HepG2 (cell line): Measurements from ENCODE around the gene RREB1. TPM values are rescaled to one million over a fixed set of nuclear protein-coding genes. Genes with fewer than 3 reads are reported as not detected.

ENCODE experiments used
- CBX2 ChIP-seq, 2 experiments: fragments of 200-600 bp in 1 of 2; sonication (generic); formaldehyde crosslinking in 1 of 2; IDR thresholded peaks; 2 replicates each; pipeline versions ENCODE4 v1.7.0 to v1.8.1; 2018 to 2022; ENCODE audit warnings: low read depth in 2 of 2, low read length in 1 of 2, mild to moderate bottlenecking in 1 of 2, missing genetic modification reagents in 1 of 2
- PHF5A ChIP-seq: IDR thresholded peaks from one replicate; pipeline ENCODE4 v1.6.1; 2018; ENCODE audit warnings: low read depth, missing genetic modification reagents; ENCODE audit not compliant: unreplicated experiment
- SALL2 ChIP-seq: sonication (generic); formaldehyde crosslinking; IDR thresholded peaks from 2 replicates; pipeline ENCODE4 v1.8.1; 2023; ENCODE audit warnings: mild to moderate bottlenecking, missing genetic modification reagents, inconsistent platforms
- ZFYVE20 ChIP-seq: sonication (generic); formaldehyde crosslinking; IDR thresholded peaks from 2 replicates; pipeline ENCODE4 v1.8.0; 2023; ENCODE audit warnings: low read depth, mild to moderate bottlenecking, moderate library complexity, missing genetic modification reagents, borderline replicate concordance
- ZNF180 ChIP-seq: sonication (generic); formaldehyde crosslinking; IDR thresholded peaks from 2 replicates; pipeline ENCODE4 v1.4.0; 2020; ENCODE audit warnings: low read depth, missing genetic modification reagents, borderline replicate concordance
- ZNF20 ChIP-seq: sonication (generic); formaldehyde crosslinking; IDR thresholded peaks from 2 replicates; pipeline ENCODE4 v1.4.0; 2020; ENCODE audit warnings: mild to moderate bottlenecking, moderate library complexity, missing genetic modification reagents
- ZNF230 ChIP-seq: sonication (generic); formaldehyde crosslinking; IDR thresholded peaks from 2 replicates; pipeline ENCODE4 v1.4.0; 2020; ENCODE audit warnings: mild to moderate bottlenecking, missing genetic modification reagents
- ZNF333 ChIP-seq: sonication (generic); formaldehyde crosslinking; IDR thresholded peaks from 2 replicates; pipeline ENCODE4 v1.4.0; 2020; ENCODE audit warnings: mild to moderate bottlenecking, missing genetic modification reagents, borderline replicate concordance
- ZNF451 ChIP-seq: sonication (generic); formaldehyde crosslinking; IDR thresholded peaks from 2 replicates; pipeline ENCODE4 v1.5.0; 2020; ENCODE audit warnings: mild to moderate bottlenecking, missing genetic modification reagents
- ZNF563 ChIP-seq: sonication (generic); formaldehyde crosslinking; IDR thresholded peaks from 2 replicates; pipeline ENCODE4 v1.8.0; 2022; ENCODE audit warnings: mild to moderate bottlenecking, moderate library complexity, missing genetic modification reagents
- ZSCAN20 ChIP-seq: sonication (generic); formaldehyde crosslinking; IDR thresholded peaks from 2 replicates; pipeline ENCODE4 v1.4.0; 2020; ENCODE audit warnings: missing genetic modification reagents, mild to moderate bottlenecking, borderline replicate concordance
- ZSCAN21 ChIP-seq: sonication (generic); formaldehyde crosslinking; IDR thresholded peaks from 2 replicates; pipeline ENCODE4 v1.8.0; 2022; ENCODE audit warnings: mild to moderate bottlenecking, missing genetic modification reagents, moderate library complexity, borderline replicate concordance
- polyA plus RNA-seq, 8 experiments: library from polyadenylated mRNA; depleted of rRNA in 3 of 8; stranded (reverse) in 7 of 8; unstranded in 1 of 8; fragments of >200 nt; fragmentation: Illumina TruSeq in 4 of 8; extraction: Trizol in 4 of 8; gene quantifications; 2 replicates each; pipeline versions ENCODE4 v1.2.1 to v1.2.3, GENCODE V29; 2011 to 2016; ENCODE audit warnings: low read depth in 4 of 8, missing spikeins in 1 of 8, mixed read lengths in 1 of 8; ENCODE audit not compliant: insufficient read depth in 1 of 8
- total RNA-seq, 5 experiments: library from RNA; depleted of rRNA; stranded (reverse); fragments of >200 nt; fragmentation: Illumina TruSeq; extraction: Trizol; gene quantifications; 2 replicates each; pipeline ENCODE4 v1.2.3, GENCODE V29; 2016; ENCODE audit warnings: low read depth in 1 of 5
- TF ChIP-seq, protein P1 (sequence below): sonication (generic); formaldehyde crosslinking; IDR thresholded peaks from 2 replicates; pipeline ENCODE4 v1.8.0; 2022; ENCODE audit warnings: low read depth, missing genetic modification reagents
- TF ChIP-seq, protein P2 (sequence below): sonication (generic); formaldehyde crosslinking; IDR thresholded peaks from 2 replicates; pipeline ENCODE4 v1.5.1; 2020; ENCODE audit warnings: missing genetic modification reagents, mild to moderate bottlenecking, borderline replicate concordance
- TF ChIP-seq, protein P3 (sequence below): sonication (generic); formaldehyde crosslinking; IDR thresholded peaks from 2 replicates; pipeline ENCODE4 v1.5.1; 2020; ENCODE audit warnings: mild to moderate bottlenecking, missing genetic modification reagents, borderline replicate concordance
- TF ChIP-seq, protein P4 (sequence below): sonication (generic); formaldehyde crosslinking; IDR thresholded peaks from 2 replicates; pipeline ENCODE4 v1.5.0; 2020; ENCODE audit warnings: mild to moderate bottlenecking, missing genetic modification reagents

RREB1 gene
- total and polyA plus RNA-seq, 2 of the 13 experiments (the other 11 are each of a cell fraction or from before 2014, with no cell fraction given) = 6.1 to 23.2 TPM

DNA sequence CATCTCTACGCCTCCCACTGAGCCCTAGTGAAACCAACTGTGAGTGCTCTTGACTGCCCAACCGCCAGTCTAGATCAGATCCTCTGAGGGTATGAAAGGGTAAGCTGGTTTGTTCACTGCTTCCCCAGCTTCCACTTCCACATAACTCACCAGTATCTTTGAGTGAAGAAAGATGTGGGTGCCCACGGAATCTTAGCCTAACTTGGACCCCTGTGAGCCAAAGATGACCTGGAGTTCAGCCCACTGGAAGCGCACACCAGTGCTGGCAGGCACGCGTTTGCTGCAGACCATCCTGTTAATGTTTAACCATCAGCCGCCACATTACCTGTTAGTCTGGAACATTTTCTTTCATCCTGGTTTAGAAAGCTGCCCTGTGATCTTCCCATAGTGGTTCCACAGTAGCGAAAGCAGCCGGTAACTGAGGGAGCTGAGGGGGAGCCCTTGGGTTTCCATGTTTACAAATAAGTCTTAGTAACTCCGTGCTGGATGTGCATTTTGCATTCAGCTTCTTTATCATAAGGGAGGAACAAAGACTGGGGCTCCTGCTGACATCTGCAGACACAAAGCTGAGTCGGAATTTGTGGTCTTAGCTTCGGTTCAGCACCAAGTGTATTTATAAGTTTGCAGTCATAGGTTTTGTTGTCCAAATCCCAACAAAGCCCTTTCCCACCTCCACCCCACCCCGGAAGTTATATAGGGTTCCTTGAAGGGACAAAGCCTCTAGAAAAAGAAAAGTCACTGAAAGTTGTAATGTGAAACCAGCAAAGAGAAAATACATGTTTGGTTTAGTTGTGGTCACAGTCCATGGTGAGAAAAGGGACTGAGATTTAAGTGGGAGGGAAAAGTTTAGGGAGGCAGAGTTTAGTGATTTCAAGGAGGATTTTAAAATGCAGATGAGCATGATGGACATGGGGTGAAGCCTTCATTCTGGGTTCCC, 134.2 kb downstream of the RREB1 start (continued):
- TF ChIP-seq, protein P1, sequence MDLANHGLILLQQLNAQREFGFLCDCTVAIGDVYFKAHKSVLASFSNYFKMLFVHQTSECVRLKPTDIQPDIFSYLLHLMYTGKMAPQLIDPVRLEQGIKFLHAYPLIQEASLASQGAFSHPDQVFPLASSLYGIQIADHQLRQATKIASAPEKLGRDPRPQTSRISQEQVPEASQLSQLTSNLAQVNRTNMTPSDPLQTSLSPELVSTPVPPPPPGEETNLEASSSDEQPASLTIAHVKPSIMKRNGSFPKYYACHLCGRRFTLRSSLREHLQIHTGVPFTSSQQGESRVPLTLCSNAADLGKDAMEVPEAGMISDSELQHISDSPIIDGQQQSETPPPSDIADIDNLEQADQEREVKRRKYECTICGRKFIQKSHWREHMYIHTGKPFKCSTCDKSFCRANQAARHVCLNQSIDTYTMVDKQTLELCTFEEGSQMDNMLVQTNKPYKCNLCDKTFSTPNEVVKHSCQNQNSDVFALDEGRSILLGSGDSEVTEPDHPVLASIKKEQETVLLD (CRISPR knock-in tag) = no peak
- TF ChIP-seq ZNF20 (CRISPR knock-in tag) (no peak), ZNF180 (CRISPR knock-in tag) (no peak), ZFYVE20 (CRISPR knock-in tag) (no peak), ZSCAN20 (peak; percentile 69; the same call in 1 of the 2 replicates), ZNF451 (CRISPR knock-in tag) (no peak), CBX2 (IDR thresholded peaks at IDR 0.05; ENCODE audit: low read depth, low read length) (no peak), CBX2 (CRISPR knock-in tag; IDR thresholded peaks at IDR 0.05; ENCODE audit: low read depth) (no peak), PHF5A (CRISPR knock-in tag) (peak; percentile 87), SALL2 (CRISPR knock-in tag) (no peak), ZNF563 (CRISPR knock-in tag) (no peak; the same call in 1 of the 2 replicates), ZSCAN21 (CRISPR knock-in tag) (no peak), ZNF333 (CRISPR knock-in tag) (no peak), ZNF230 (CRISPR knock-in tag) (no peak)
- TF ChIP-seq, protein P2, sequence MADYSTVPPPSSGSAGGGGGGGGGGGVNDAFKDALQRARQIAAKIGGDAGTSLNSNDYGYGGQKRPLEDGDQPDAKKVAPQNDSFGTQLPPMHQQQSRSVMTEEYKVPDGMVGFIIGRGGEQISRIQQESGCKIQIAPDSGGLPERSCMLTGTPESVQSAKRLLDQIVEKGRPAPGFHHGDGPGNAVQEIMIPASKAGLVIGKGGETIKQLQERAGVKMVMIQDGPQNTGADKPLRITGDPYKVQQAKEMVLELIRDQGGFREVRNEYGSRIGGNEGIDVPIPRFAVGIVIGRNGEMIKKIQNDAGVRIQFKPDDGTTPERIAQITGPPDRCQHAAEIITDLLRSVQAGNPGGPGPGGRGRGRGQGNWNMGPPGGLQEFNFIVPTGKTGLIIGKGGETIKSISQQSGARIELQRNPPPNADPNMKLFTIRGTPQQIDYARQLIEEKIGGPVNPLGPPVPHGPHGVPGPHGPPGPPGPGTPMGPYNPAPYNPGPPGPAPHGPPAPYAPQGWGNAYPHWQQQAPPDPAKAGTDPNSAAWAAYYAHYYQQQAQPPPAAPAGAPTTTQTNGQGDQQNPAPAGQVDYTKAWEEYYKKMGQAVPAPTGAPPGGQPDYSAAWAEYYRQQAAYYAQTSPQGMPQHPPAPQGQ = no peak
- TF ChIP-seq, protein P3, sequence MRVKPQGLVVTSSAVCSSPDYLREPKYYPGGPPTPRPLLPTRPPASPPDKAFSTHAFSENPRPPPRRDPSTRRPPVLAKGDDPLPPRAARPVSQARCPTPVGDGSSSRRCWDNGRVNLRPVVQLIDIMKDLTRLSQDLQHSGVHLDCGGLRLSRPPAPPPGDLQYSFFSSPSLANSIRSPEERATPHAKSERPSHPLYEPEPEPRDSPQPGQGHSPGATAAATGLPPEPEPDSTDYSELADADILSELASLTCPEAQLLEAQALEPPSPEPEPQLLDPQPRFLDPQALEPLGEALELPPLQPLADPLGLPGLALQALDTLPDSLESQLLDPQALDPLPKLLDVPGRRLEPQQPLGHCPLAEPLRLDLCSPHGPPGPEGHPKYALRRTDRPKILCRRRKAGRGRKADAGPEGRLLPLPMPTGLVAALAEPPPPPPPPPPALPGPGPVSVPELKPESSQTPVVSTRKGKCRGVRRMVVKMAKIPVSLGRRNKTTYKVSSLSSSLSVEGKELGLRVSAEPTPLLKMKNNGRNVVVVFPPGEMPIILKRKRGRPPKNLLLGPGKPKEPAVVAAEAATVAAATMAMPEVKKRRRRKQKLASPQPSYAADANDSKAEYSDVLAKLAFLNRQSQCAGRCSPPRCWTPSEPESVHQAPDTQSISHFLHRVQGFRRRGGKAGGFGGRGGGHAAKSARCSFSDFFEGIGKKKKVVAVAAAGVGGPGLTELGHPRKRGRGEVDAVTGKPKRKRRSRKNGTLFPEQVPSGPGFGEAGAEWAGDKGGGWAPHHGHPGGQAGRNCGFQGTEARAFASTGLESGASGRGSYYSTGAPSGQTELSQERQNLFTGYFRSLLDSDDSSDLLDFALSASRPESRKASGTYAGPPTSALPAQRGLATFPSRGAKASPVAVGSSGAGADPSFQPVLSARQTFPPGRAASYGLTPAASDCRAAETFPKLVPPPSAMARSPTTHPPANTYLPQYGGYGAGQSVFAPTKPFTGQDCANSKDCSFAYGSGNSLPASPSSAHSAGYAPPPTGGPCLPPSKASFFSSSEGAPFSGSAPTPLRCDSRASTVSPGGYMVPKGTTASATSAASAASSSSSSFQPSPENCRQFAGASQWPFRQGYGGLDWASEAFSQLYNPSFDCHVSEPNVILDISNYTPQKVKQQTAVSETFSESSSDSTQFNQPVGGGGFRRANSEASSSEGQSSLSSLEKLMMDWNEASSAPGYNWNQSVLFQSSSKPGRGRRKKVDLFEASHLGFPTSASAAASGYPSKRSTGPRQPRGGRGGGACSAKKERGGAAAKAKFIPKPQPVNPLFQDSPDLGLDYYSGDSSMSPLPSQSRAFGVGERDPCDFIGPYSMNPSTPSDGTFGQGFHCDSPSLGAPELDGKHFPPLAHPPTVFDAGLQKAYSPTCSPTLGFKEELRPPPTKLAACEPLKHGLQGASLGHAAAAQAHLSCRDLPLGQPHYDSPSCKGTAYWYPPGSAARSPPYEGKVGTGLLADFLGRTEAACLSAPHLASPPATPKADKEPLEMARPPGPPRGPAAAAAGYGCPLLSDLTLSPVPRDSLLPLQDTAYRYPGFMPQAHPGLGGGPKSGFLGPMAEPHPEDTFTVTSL (CRISPR knock-in tag) = peak; percentile 82; the same call in 1 of the 2 replicates
- TF ChIP-seq, protein P4, sequence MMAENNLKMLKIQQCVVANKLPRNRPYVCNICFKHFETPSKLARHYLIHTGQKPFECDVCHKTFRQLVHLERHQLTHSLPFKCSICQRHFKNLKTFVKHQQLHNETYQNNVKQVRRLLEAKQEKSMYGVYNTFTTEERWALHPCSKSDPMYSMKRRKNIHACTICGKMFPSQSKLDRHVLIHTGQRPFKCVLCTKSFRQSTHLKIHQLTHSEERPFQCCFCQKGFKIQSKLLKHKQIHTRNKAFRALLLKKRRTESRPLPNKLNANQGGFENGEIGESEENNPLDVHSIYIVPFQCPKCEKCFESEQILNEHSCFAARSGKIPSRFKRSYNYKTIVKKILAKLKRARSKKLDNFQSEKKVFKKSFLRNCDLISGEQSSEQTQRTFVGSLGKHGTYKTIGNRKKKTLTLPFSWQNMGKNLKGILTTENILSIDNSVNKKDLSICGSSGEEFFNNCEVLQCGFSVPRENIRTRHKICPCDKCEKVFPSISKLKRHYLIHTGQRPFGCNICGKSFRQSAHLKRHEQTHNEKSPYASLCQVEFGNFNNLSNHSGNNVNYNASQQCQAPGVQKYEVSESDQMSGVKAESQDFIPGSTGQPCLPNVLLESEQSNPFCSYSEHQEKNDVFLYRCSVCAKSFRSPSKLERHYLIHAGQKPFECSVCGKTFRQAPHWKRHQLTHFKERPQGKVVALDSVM (CRISPR knock-in tag) = no peak
